ENCODE measurements around the gene DNAH12. TPM values are rescaled to one million over a fixed set of nuclear protein-coding genes. Genes with fewer than 3 reads are reported as not detected.
A peak's percentile ranks its signal among the peaks of the same experiment; 100 is the strongest.

The DNAH12 gene
- polyA plus RNA-seq, 2 of the 4 experiments (the other 2 are of a cell fraction): 0.05 to 0.09 TPM

- TF ChIP-seq HOXA7 (CRISPR knock-in tag; IDR thresholded peaks at IDR 0.05) (no peak), FOXS1 (CRISPR knock-in tag; IDR thresholded peaks at IDR 0.05) (no peak), ZFP36 (IDR thresholded peaks at IDR 0.05; ENCODE audit: borderline replicate concordance, partially characterized antibody) (no peak), NR3C1 (IDR thresholded peaks at IDR 0.05) (no peak), EP300 (IDR thresholded peaks at IDR 0.05) (no peak), MAZ (IDR thresholded peaks at IDR 0.05; ENCODE audit: borderline replicate concordance, low read depth, low read length) (no peak), HDAC2 (IDR thresholded peaks at IDR 0.05) (no peak), RARB (CRISPR knock-in tag; IDR thresholded peaks at IDR 0.05) (no peak), ATOH8 (CRISPR knock-in tag; IDR thresholded peaks at IDR 0.05; ENCODE audit: low read depth) (no peak), POLR2AphosphoS2 (conservative IDR thresholded peaks at IDR 0.05; ENCODE audit: low read length) (no peak), HMGXB4 (CRISPR knock-in tag; IDR thresholded peaks at IDR 0.05; ENCODE audit: borderline replicate concordance) (no peak), JUN (IDR thresholded peaks at IDR 0.05) (no peak)
- peaks cover 13% of the 10 kb centered on the region; the same call in 2 of the 3 replicates for H3K4me1 ChIP-seq
- CTCF ChIA-PET: interaction anchor here (0.9 to 2.4 kb wide), 3 partner anchors 23 to 296 kb away, joined by 3 to 11 read pairs (median 4); no protein-coding TSS in a partner anchor
- 0% methylated on average over 8 of the region's 29 CpGs for WGBS (ENCODE audit: missing lambda C conversion rate)
- H3K27ac ChIP-seq: peak overlapping the region; percentile 82 to 87
- H3K4me3 ChIP-seq: peak overlapping the region; percentile 69
- ATAC-seq (peak; percentile 20 to 57; a peak in 5 of 6 replicates), DNase-seq (ENCODE audit: low read depth in 1 of 2, low spot score in 1 of 2) (peak; percentile 13 to 26), FAIRE-seq (no peak)
- POLR2A ChIA-PET: interaction anchor here (0.5 to 1.8 kb wide), 4 partner anchors 40 to 329 kb away, joined by 3 to 17 read pairs (median 5); partner anchors contain the start of gene ARF4
- peak overlapping the region; percentile 73 for H3K4me2 ChIP-seq
- no peaks in the 10 kb centered on the region for H3K9me3 ChIP-seq
Measured at GRCh38 chr3:57557085-57557537, 13.0 kb upstream of the DNAH12 start.

- ChIA-PET CTCF (interaction anchor here (0.9 to 2.4 kb wide), 4 partner anchors 11 to 296 kb away, joined by 3 to 11 read pairs (median 4); no protein-coding TSS in a partner anchor), POLR2A (interaction anchor here (0.5 to 1.8 kb wide), 7 partner anchors 11 to 328 kb away, joined by 3 to 17 read pairs (median 3); partner anchors contain the start of gene ARF4)
- Histone ChIP-seq H3K4me3 (peak overlapping the region; percentile 69), H3K4me1 (peaks cover 13% of the 10 kb centered on the region; the same call in 2 of the 3 replicates), H3K4me2 (peak overlapping the region; percentile 73), H3K27ac (peak overlapping the region; percentile 82 to 87), H3K9me3 (no peaks in the 10 kb centered on the region)
- WGBS (ENCODE audit: missing lambda C conversion rate): 2% methylated on average over 13 of the region's 54 CpGs
- FAIRE-seq: no peak
- peak; percentile 57 to 70 for ATAC-seq
- DNase-seq (ENCODE audit: low read depth in 1 of 2, low spot score in 1 of 2): peak in 1 of 2 experiments; percentile 2
- TF ChIP-seq PHF8 (IDR thresholded peaks at IDR 0.05; ENCODE audit: borderline replicate concordance, low read depth) (peak; percentile 29; the same call in 1 of the 2 replicates), EHMT2 (IDR thresholded peaks at IDR 0.05; ENCODE audit: low read depth) (no peak), FOSL2 (IDR thresholded peaks at IDR 0.05) (0 out of 2 replicates have a peak, but pooled peaks have one; percentile 3), FOSL2 (CRISPR knock-in tag; IDR thresholded peaks at IDR 0.05) (no peak)
Measured at GRCh38 chr3:57556459-57557084, 12.4 kb upstream of the DNAH12 start.

GRCh38 chr3:57555738-57556458, 11.8 kb upstream of the DNAH12 start, which contains the start of gene PDE12:
Gene PDE12, plus strand, starts transcription at chr3:57556274. Its CDS starts 106 bp downstream, at chr3:57556380.
- CTCF ChIA-PET: interaction anchor here (0.9 to 2.4 kb wide), 3 partner anchors 12 to 297 kb away, joined by 3 to 11 read pairs (median 3); no protein-coding TSS in a partner anchor
- FAIRE-seq (no peak), DNase-seq (ENCODE audit: low read depth in 1 of 2, low spot score in 1 of 2) (peak; percentile 72 to 93), ATAC-seq (peak; percentile 95 to 97)
- Histone ChIP-seq H3K9me3 (no peaks in the 10 kb centered on the region), H3K4me3 (peak within 1 kb of the TSS; percentile 69), H3K27ac (peak within 1 kb of the TSS; percentile 82 to 87), H3K4me2 (peak within 1 kb of the TSS; percentile 73), H3K4me1 (peaks cover 13% of the 10 kb centered on the region; the same call in 2 of the 3 replicates)
- 4% methylated on average over 26 of the region's 54 CpGs for whole genome bisulfite sequencing (ENCODE audit: missing lambda C conversion rate)
- POLR2A ChIA-PET: interaction anchor here (0.7 to 1.8 kb wide), 7 partner anchors 10 to 327 kb away, joined by 3 to 17 read pairs (median 3); partner anchors contain the start of gene ARF4
- TF ChIP-seq MAX (IDR thresholded peaks at IDR 0.05) (peak; percentile 99), FOXS1 (CRISPR knock-in tag; IDR thresholded peaks at IDR 0.05) (no peak), FOSB (CRISPR knock-in tag; IDR thresholded peaks at IDR 0.05) (no peak), HOXB13 (CRISPR knock-in tag; IDR thresholded peaks at IDR 0.05; ENCODE audit: low read depth) (no peak), CBX8 (IDR thresholded peaks at IDR 0.05) (no peak), PHF8 (IDR thresholded peaks at IDR 0.05; ENCODE audit: borderline replicate concordance, low read depth) (peak; percentile 83; the same call in 1 of the 2 replicates), TFCP2L1 (CRISPR knock-in tag; IDR thresholded peaks at IDR 0.05) (no peak), CHD2 (IDR thresholded peaks at IDR 0.05; ENCODE audit: low read length, partially characterized antibody) (peak; percentile 88), KDM5A (IDR thresholded peaks at IDR 0.05) (no peak), HMGXB4 (CRISPR knock-in tag; IDR thresholded peaks at IDR 0.05; ENCODE audit: borderline replicate concordance) (no peak), HES2 (IDR thresholded peaks at IDR 0.05) (no peak), EHF (CRISPR knock-in tag; IDR thresholded peaks at IDR 0.05) (no peak)

All from A549 (cell line).